ENCODE results near the gene ZIC3.

ZIC3 gene

DNA sequence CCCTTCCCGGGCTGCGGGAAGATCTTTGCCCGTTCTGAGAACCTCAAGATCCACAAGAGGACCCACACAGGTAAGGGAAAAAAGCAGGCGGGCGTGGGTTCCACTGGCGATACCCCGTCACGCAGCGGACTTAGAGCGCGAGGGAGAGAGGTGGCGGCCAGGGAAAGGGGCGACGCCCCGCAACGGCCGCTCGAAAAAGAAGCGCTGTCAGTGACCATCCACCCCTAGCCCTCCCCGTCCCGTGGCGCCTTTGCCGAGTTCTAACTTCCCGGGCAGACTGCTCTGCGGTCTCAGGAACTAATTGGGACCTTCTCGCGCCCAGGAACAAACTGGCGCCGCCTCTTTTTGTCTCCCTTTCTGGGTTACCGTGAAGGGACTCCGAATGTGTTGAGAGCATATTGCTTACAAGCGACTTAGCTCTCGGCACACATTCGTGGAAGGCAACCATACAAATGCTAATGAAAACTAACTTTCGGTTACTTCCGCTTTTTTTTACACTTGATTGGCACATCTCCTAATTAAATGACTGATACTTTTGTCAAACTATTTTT, 1.8 kb downstream of the ZIC3 start:
- Histone ChIP-seq H3K36me3 (ENCODE audit: control insufficient read depth, low read length) (no peaks in the 10 kb centered on the region), H3F3A (ENCODE audit: control insufficient read depth, insufficient read depth) (no peaks in the 10 kb centered on the region), H3K4me2 (ENCODE audit: low read length) (no peak overlapping the region), H3K4me1 (ENCODE audit: control insufficient read depth, low read length) (no peaks in the 10 kb centered on the region), H4K20me1 (ENCODE audit: control insufficient read depth, insufficient read depth, low read depth, low read length) (no peaks in the 10 kb centered on the region), H3K4me3 (ENCODE audit: low read length) (no peak overlapping the region), H3K27me3 (ENCODE audit: control insufficient read depth, low read length) (no peaks in the 10 kb centered on the region), H3K79me2 (ENCODE audit: control insufficient read depth, low read length) (no peaks in the 10 kb centered on the region), H3K9me2 (replicated peaks; ENCODE audit: control insufficient read depth, low read length) (no peaks in the 10 kb centered on the region), H3K9me3 (ENCODE audit: control insufficient read depth, insufficient read depth, low read length) (no peaks in the 10 kb centered on the region), H3K27ac (ENCODE audit: low read depth, low read length) (no peak overlapping the region)
- TF ChIP-seq, protein P1, sequence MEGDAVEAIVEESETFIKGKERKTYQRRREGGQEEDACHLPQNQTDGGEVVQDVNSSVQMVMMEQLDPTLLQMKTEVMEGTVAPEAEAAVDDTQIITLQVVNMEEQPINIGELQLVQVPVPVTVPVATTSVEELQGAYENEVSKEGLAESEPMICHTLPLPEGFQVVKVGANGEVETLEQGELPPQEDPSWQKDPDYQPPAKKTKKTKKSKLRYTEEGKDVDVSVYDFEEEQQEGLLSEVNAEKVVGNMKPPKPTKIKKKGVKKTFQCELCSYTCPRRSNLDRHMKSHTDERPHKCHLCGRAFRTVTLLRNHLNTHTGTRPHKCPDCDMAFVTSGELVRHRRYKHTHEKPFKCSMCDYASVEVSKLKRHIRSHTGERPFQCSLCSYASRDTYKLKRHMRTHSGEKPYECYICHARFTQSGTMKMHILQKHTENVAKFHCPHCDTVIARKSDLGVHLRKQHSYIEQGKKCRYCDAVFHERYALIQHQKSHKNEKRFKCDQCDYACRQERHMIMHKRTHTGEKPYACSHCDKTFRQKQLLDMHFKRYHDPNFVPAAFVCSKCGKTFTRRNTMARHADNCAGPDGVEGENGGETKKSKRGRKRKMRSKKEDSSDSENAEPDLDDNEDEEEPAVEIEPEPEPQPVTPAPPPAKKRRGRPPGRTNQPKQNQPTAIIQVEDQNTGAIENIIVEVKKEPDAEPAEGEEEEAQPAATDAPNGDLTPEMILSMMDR (IDR thresholded peaks at IDR 0.05; ENCODE audit: low read depth, low read length, poor library complexity, severe bottlenecking): no peak
- no peak for TF ChIP-seq EZH2phosphoT487 (IDR thresholded peaks at IDR 0.05; ENCODE audit: borderline replicate concordance, low read length)

DNA sequence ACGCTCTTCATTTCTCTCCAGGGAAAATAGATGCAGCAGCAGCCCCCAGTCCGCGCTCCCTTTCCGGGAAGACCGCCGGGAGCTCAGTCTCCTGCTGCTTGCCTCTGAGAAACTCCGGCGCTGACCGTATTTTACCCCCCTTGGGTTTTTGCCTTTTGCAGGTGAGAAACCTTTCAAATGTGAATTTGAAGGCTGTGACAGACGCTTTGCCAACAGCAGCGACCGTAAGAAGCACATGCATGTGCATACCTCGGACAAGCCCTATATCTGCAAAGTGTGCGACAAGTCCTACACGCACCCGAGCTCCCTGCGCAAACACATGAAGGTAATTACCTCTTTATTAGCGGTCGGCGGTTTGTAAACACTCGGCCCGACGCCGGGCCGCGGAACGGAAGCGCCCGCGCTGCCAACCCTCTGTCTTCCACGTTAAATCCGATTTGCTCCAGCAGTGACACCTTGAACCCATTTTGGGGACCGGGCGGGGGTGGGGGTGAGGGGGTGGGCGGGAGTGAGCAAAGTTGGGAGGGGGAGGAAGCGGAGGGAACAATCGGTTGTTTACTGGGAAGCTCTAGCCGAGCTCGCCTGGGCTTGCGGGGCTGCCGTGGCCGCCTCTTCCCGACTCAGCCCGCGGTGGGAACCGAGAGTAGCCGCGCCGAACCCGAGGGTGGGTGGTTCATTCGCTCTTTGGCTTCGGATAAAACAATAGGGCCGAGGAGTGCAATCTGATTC, 3.0 kb downstream of the ZIC3 start:
- Histone ChIP-seq H3K27ac (ENCODE audit: low read depth, low read length) (no peak overlapping the region), H3F3A (ENCODE audit: control insufficient read depth, insufficient read depth) (no peaks in the 10 kb centered on the region), H3K36me3 (ENCODE audit: control insufficient read depth, low read length) (no peaks in the 10 kb centered on the region), H3K4me1 (ENCODE audit: control insufficient read depth, low read length) (no peaks in the 10 kb centered on the region), H3K9me2 (replicated peaks; ENCODE audit: control insufficient read depth, low read length) (no peaks in the 10 kb centered on the region), H3K9me3 (ENCODE audit: control insufficient read depth, insufficient read depth, low read length) (no peaks in the 10 kb centered on the region), H3K27me3 (ENCODE audit: control insufficient read depth, low read length) (no peaks in the 10 kb centered on the region), H3K79me2 (ENCODE audit: control insufficient read depth, low read length) (no peaks in the 10 kb centered on the region), H3K4me2 (ENCODE audit: low read length) (no peak overlapping the region), H4K20me1 (ENCODE audit: control insufficient read depth, insufficient read depth, low read depth, low read length) (no peaks in the 10 kb centered on the region), H3K4me3 (ENCODE audit: low read length) (no peak overlapping the region)
- TF ChIP-seq, protein P1 (IDR thresholded peaks at IDR 0.05; ENCODE audit: low read depth, low read length, poor library complexity, severe bottlenecking): no peak
- no peak for TF ChIP-seq EZH2phosphoT487 (IDR thresholded peaks at IDR 0.05; ENCODE audit: borderline replicate concordance, low read length)

DNA sequence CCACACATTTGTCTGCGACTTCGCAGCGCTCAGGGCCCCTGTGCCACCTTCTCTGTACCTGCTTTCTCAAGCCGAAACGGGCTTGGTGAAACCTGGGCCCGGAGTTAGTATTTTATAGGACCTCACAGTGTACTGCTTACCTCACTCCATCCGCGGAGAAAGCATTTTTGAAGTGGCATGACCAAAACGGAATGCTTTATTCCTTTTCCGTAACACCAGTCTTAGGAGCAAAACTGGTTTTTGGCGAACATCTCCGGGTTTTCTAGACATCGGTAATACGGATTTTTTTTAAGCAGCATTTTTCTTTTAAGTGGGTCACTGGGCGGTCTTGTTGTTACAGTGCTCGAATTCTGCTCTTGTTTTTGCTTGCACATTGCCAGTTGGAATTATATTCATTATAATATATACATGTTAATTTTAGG, 3.6 kb downstream of the ZIC3 start:
- Histone ChIP-seq H4K20me1 (ENCODE audit: control insufficient read depth, insufficient read depth, low read depth, low read length) (no peaks in the 10 kb centered on the region), H3K4me2 (ENCODE audit: low read length) (no peak overlapping the region), H3K4me3 (ENCODE audit: low read length) (no peak overlapping the region), H3F3A (ENCODE audit: control insufficient read depth, insufficient read depth) (no peaks in the 10 kb centered on the region), H3K9me3 (ENCODE audit: control insufficient read depth, insufficient read depth, low read length) (no peaks in the 10 kb centered on the region), H3K9me2 (replicated peaks; ENCODE audit: control insufficient read depth, low read length) (no peaks in the 10 kb centered on the region), H3K27me3 (ENCODE audit: control insufficient read depth, low read length) (no peaks in the 10 kb centered on the region), H3K27ac (ENCODE audit: low read depth, low read length) (no peak overlapping the region), H3K36me3 (ENCODE audit: control insufficient read depth, low read length) (no peaks in the 10 kb centered on the region), H3K4me1 (ENCODE audit: control insufficient read depth, low read length) (no peaks in the 10 kb centered on the region), H3K79me2 (ENCODE audit: control insufficient read depth, low read length) (no peaks in the 10 kb centered on the region)
- TF ChIP-seq EZH2phosphoT487 (IDR thresholded peaks at IDR 0.05; ENCODE audit: borderline replicate concordance, low read length): no peak
- TF ChIP-seq, protein P1 (IDR thresholded peaks at IDR 0.05; ENCODE audit: low read depth, low read length, poor library complexity, severe bottlenecking): no peak
